ENCODE data around the gene SRR.

SRR gene

DNA sequence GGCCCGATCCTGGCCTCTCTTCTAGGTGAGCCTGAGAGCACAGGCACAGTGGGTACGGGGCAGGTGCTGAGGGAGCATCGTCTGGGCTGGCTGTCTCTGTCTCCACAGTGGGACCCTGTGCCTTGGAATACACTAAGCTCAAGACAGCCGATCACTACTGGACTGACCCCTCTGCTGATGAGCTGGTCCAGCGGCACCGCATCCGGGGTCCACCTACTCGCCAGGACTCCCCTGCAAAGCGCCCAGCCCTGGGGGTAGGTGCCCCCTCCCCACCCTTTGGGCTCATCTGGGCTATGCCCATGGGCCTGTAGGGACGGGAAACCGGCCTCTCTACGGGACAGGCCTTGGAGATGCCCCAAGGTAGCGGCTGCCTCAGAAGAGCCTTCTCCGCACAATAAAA, 59.1 kb downstream of the SRR start:
- Histone ChIP-seq H3K27ac (ENCODE audit: low read depth, low read length, severe bottlenecking) (no peak overlapping the region), H3K9me3 (ENCODE audit: control insufficient read depth, low read length) (no peaks in the 10 kb centered on the region), H3K4me1 (ENCODE audit: control insufficient read depth, insufficient read depth, low read length, poor library complexity, severe bottlenecking) (peaks cover 5% of the 10 kb centered on the region), H3K36me3 (ENCODE audit: control insufficient read depth, insufficient read depth, low read length) (peaks cover 37% of the 10 kb centered on the region), H3K4me3 (ENCODE audit: extremely low read depth, insufficient read depth, low read length, poor library complexity, severe bottlenecking) (no peak overlapping the region)
- WGBS, 2 experiments (ENCODE audit: insufficient coverage in 2 of 2) = 95 to 99% methylated on average over 10 to 14 of the region's 14 CpGs

DNA sequence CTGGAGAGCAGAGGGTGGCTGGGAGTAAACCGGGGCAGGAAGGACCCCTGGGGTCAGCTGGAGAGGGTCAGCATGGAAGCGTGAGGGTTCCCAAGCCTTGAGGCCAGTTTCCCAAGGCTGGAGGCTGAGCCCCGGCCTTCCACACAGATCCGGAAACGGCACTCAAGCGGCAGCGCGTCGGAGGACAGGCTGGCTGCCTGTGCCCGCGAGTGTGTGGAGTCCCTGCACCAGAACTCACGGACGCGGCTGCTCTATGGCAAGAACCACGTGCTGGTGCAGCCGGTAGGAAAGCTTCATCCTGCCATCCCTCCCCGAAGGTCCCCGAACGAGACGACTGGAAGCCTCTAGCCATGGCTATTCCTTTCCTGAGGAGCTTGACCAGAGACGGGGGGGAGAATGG, 59.6 kb downstream of the SRR start:
- Histone ChIP-seq H3K4me1 (ENCODE audit: control insufficient read depth, insufficient read depth, low read length, poor library complexity, severe bottlenecking) (peaks cover 5% of the 10 kb centered on the region), H3K4me3 (ENCODE audit: extremely low read depth, insufficient read depth, low read length, poor library complexity, severe bottlenecking) (no peak overlapping the region), H3K36me3 (ENCODE audit: control insufficient read depth, insufficient read depth, low read length) (peaks cover 39% of the 10 kb centered on the region), H3K9me3 (ENCODE audit: control insufficient read depth, low read length) (no peaks in the 10 kb centered on the region), H3K27ac (ENCODE audit: low read depth, low read length, severe bottlenecking) (no peak overlapping the region)
- WGBS, 2 experiments (ENCODE audit: insufficient coverage in 2 of 2) = 94% methylated on average over 20 to 21 of the region's 21 CpGs

DNA sequence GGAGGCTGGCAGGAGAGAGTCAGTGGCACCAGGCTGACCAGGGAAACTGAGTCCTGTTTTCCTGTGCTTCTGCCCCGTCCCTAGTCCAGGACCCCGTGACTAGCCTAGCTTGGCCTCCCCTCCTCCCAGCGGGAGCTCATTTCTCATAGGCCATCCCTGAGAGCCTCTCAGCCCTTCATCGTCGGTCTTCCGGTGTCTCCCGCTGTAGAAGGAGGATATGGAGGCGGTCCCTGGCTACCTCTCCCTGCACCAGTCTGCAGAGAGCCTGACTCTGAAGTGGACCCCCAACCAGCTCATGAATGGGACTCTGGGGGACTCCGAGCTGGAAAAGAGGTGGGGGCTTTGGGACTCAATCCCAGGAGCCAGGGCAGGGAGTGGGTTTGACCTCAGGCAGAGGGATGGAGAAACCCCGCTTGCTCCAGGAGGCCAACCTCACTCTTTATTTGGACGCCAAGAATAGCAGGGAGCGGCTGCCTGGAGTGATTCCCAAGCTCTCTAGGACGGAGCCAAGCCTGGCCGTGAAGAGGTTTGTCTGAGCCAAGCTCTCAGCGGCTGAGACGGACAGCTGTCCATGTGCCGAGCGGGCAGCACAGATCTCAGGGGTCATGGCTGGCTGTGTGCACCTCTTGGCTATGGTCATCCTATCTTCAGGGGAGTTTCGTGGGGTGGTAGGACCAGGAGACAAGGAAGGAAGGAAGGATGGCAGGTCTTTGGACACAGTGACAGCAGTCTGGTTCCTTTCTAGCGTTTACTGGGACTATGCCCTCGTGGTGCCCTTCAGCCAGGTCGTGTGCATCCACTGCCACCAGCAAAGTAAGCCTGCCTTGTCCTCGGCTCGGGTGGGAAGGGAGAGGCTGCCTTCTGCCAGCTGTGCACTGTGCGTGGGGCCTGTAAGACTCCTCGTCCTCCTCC, 60.4 kb downstream of the SRR start:
- peaks cover 4% of the 10 kb centered on the region for H3K4me1 ChIP-seq (ENCODE audit: control insufficient read depth, insufficient read depth, low read length, poor library complexity, severe bottlenecking)
- H3K36me3 ChIP-seq (ENCODE audit: control insufficient read depth, insufficient read depth, low read length) = peaks cover 39% of the 10 kb centered on the region
- H3K27ac ChIP-seq (ENCODE audit: low read depth, low read length, severe bottlenecking) = no peak overlapping the region
- H3K9me3 ChIP-seq (ENCODE audit: control insufficient read depth, low read length) = no peaks in the 10 kb centered on the region
- no peak overlapping the region for H3K4me3 ChIP-seq (ENCODE audit: extremely low read depth, insufficient read depth, low read length, poor library complexity, severe bottlenecking)
- 91 to 96% methylated on average over 23 of the region's 26 CpGs for WGBS, 2 experiments (ENCODE audit: insufficient coverage in 2 of 2)

DNA sequence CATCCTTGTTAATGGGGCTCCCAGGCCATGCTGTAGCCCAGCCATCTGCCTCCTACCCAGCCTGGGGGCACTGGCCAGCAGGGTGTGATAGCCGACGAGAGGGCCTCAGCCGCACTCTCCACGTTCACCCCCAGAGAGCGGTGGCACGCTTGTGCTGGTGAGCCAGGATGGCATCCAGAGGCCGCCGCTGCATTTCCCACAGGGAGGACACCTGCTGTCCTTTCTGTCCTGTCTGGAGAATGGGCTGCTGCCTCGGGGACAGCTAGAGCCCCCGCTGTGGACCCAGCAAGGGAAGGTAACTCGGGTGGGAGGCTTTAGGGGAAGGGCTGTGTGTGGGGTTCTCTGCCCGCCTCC, 61.0 kb downstream of the SRR start:
- WGBS, 2 experiments (ENCODE audit: insufficient coverage in 2 of 2) = 93% methylated on average over 9 to 11 of the region's 12 CpGs

DNA sequence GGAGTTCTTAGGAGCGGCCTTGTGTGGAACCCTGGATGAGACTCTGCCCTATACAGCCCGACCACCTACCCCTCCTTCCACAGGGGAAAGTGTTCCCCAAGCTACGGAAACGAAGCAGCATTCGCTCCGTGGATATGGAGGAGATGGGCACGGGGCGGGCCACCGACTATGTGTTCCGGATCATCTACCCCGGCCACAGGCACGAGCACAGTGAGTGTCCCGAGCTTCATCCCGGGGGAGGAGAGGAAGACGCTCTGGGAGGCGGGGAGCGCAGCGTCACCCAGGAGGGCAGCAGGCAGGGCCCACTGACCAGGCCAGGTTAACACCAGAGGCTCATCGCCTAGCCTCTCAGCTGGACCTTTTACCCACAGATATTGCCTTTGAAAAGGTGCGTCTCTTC, 61.4 kb downstream of the SRR start:
- Histone ChIP-seq H3K27ac (ENCODE audit: low read depth, low read length, severe bottlenecking) (no peak overlapping the region), H3K4me1 (ENCODE audit: control insufficient read depth, insufficient read depth, low read length, poor library complexity, severe bottlenecking) (no peaks in the 10 kb centered on the region), H3K36me3 (ENCODE audit: control insufficient read depth, insufficient read depth, low read length) (peaks cover 37% of the 10 kb centered on the region), H3K9me3 (ENCODE audit: control insufficient read depth, low read length) (no peaks in the 10 kb centered on the region), H3K4me3 (ENCODE audit: extremely low read depth, insufficient read depth, low read length, poor library complexity, severe bottlenecking) (no peak overlapping the region)
- WGBS, 2 experiments (ENCODE audit: insufficient coverage in 2 of 2) = 94 to 97% methylated on average over 14 to 18 of the region's 20 CpGs

More for the DNA sequence above, 61.0 kb downstream of the SRR start:
- Histone ChIP-seq H3K4me1 (ENCODE audit: control insufficient read depth, insufficient read depth, low read length, poor library complexity, severe bottlenecking) (no peaks in the 10 kb centered on the region), H3K4me3 (ENCODE audit: extremely low read depth, insufficient read depth, low read length, poor library complexity, severe bottlenecking) (no peak overlapping the region), H3K9me3 (ENCODE audit: control insufficient read depth, low read length) (no peaks in the 10 kb centered on the region), H3K36me3 (ENCODE audit: control insufficient read depth, insufficient read depth, low read length) (peaks cover 39% of the 10 kb centered on the region), H3K27ac (ENCODE audit: low read depth, low read length, severe bottlenecking) (no peak overlapping the region)

DNA sequence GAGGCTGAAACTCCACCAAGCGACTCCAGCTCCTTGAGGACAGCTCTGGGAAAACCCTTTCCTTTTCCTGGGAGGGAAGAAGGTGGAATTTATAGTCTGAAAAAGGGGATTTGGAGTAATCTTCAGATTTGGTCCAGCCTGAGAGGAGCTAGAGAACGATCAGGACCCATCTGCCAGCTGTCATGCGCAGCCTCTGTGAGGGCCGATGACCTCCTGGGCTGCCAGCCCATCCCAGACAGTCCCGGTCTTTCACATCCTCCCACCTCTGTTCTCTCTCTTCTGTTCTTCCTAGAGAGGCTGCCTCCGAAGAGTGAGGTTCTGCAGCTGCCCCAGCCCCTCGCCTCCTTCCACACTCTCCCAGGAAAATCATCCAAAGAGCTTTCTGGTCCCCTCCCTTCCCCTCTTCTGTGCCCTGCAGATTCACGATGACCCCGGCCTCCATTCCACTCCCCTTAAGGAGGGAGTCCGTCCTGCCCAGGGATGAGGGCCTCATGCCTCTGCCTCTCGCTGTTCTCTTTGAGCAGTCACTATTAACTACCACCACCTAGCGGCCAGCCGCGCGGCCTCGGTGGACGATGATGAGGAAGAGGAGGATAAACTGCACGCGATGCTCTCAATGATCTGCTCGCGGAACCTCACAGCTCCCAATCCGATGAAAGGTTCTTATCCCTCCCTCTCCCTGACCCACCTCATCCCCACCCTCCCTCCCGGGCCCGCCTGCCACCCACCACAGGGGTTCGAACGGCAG, 63.2 kb downstream of the SRR start:
- H3K9me3 ChIP-seq (ENCODE audit: control insufficient read depth, low read length) = no peaks in the 10 kb centered on the region
- no peaks in the 10 kb centered on the region for H3K4me1 ChIP-seq (ENCODE audit: control insufficient read depth, insufficient read depth, low read length, poor library complexity, severe bottlenecking)
- WGBS, 2 experiments (ENCODE audit: insufficient coverage in 2 of 2) = 82 to 85% methylated on average over 8 to 9 of the region's 26 CpGs
- no peak overlapping the region for H3K27ac ChIP-seq (ENCODE audit: low read depth, low read length, severe bottlenecking)
- H3K4me3 ChIP-seq (ENCODE audit: extremely low read depth, insufficient read depth, low read length, poor library complexity, severe bottlenecking) = no peak overlapping the region
- H3K36me3 ChIP-seq (ENCODE audit: control insufficient read depth, insufficient read depth, low read length) = peaks cover 29% of the 10 kb centered on the region

DNA sequence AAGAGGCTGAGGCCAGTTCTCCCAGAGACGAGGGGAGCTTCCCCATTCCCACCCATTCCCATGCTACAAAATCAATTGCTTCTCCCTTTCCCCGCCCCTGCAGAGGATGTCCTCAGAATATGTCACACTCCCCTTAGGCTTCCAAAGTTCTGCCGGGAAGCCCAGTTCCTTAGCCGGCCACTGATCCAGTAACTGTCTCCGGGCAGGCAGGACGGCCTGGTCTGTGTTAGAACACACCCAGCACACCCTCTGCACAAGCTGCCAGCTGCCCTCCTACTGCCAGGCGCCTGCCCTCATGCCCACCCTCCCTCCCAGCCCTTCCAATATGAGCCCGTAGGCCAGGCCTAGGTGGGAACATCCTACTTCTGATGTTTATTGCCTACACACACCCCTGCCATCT, 64.6 kb downstream of the SRR start:
- H3K9me3 ChIP-seq (ENCODE audit: control insufficient read depth, low read length) = no peaks in the 10 kb centered on the region
- peaks cover 32% of the 10 kb centered on the region for H3K36me3 ChIP-seq (ENCODE audit: control insufficient read depth, insufficient read depth, low read length)
- WGBS, 2 experiments (ENCODE audit: insufficient coverage in 2 of 2) = 88 to 91% methylated on average over 4 to 5 of the region's 8 CpGs
- H3K27ac ChIP-seq (ENCODE audit: low read depth, low read length, severe bottlenecking) = no peak overlapping the region
- no peak overlapping the region for H3K4me3 ChIP-seq (ENCODE audit: extremely low read depth, insufficient read depth, low read length, poor library complexity, severe bottlenecking)
- H3K4me1 ChIP-seq (ENCODE audit: control insufficient read depth, insufficient read depth, low read length, poor library complexity, severe bottlenecking) = no peaks in the 10 kb centered on the region

DNA sequence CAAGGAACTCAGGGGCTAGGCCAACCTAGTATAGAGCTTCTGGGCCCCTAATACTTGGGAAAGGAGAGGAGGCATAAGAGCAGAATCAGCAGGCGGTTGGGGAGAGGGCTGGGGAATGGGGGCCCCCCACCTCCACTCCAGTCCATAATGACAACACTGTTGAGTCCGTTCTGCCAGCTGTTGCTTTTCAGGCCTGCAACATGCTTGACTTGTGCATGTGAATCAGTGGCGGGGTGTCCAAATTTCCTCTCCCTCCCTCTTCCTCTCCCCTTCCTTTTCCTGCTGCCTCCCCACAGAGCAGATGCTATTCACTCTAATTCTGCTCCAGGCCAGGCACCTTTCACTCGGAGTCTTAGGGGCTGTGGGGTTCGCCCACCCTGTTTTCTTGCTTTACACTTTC, 65.3 kb downstream of the SRR start:
- Histone ChIP-seq H3K4me3 (ENCODE audit: extremely low read depth, insufficient read depth, low read length, poor library complexity, severe bottlenecking) (no peak overlapping the region), H3K27ac (ENCODE audit: low read depth, low read length, severe bottlenecking) (no peak overlapping the region), H3K36me3 (ENCODE audit: control insufficient read depth, insufficient read depth, low read length) (peaks cover 34% of the 10 kb centered on the region), H3K4me1 (ENCODE audit: control insufficient read depth, insufficient read depth, low read length, poor library complexity, severe bottlenecking) (no peaks in the 10 kb centered on the region), H3K9me3 (ENCODE audit: control insufficient read depth, low read length) (no peaks in the 10 kb centered on the region)
- 87 to 96% methylated on average over 4 of the region's 5 CpGs for WGBS, 2 experiments (ENCODE audit: insufficient coverage in 2 of 2)

DNA sequence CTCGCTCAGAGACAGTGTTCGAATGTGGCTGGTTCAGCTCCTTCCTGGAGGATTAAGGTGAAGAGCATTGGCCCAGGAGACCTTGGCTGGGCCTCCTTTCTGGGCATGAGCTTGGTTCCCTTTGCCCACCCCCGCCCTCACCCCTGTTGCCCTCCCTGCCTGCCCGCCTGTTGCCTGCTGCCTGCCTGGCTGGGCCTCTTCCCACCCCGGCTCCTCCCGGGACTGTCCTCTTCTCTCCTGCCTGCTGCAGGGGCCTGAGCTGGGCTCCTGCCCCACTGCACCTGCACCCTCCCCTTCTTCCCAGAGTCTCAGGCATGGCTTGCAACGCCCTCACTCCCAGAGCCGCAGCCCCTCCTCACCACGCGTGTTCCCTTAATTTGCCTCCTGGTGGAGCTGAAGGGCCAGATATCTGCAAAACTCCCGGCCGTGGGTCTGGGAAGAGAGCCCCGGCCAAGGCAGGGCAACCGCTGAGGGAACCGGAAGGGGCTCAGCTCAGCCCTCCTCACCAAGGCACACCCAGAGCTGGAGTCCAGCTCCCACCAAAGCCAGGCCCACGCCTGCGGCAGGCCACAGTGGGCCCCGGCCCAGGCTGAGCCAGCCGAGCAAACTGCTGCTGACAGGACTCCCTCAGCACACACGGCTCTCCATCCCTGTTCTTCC, 65.9 kb downstream of the SRR start:
- Histone ChIP-seq H3K4me1 (ENCODE audit: control insufficient read depth, insufficient read depth, low read length, poor library complexity, severe bottlenecking) (peaks cover 1% of the 10 kb centered on the region), H3K27ac (ENCODE audit: low read depth, low read length, severe bottlenecking) (no peak overlapping the region), H3K4me3 (ENCODE audit: extremely low read depth, insufficient read depth, low read length, poor library complexity, severe bottlenecking) (no peak overlapping the region), H3K36me3 (ENCODE audit: control insufficient read depth, insufficient read depth, low read length) (peaks cover 39% of the 10 kb centered on the region), H3K9me3 (ENCODE audit: control insufficient read depth, low read length) (no peaks in the 10 kb centered on the region)
- WGBS, 2 experiments (ENCODE audit: insufficient coverage in 2 of 2) = 57 to 68% methylated on average over 10 to 20 of the region's 20 CpGs

DNA sequence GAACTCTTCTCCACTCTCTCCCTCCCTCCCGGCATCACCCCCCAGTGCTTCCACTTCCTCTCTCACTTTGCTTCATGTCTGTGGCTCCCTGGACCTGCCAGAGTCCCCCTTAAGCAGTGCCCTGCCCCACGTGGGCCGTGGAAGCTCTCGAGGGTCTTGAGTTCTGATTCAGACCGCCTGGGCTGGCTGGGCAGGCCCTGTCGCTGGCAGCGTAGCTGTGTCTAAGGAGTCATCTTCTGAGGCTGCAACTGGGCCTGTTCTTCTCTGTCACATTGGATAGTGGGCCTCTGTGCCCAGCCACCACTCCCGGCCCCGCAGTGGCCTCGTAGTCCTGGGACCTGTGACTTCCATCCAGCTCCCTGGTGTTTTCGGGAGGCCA, 66.5 kb downstream of the SRR start:
- H3K36me3 ChIP-seq (ENCODE audit: control insufficient read depth, insufficient read depth, low read length) = peaks cover 40% of the 10 kb centered on the region
- no peaks in the 10 kb centered on the region for H3K9me3 ChIP-seq (ENCODE audit: control insufficient read depth, low read length)
- peaks cover 4% of the 10 kb centered on the region for H3K4me1 ChIP-seq (ENCODE audit: control insufficient read depth, insufficient read depth, low read length, poor library complexity, severe bottlenecking)
- no peak overlapping the region for H3K4me3 ChIP-seq (ENCODE audit: extremely low read depth, insufficient read depth, low read length, poor library complexity, severe bottlenecking)
- 86 to 90% methylated on average over 11 of the region's 11 CpGs for WGBS, 2 experiments (ENCODE audit: insufficient coverage in 2 of 2)
- no peak overlapping the region for H3K27ac ChIP-seq (ENCODE audit: low read depth, low read length, severe bottlenecking)

Measured in mesodermal cell (in vitro differentiated cells).